ENCODE results near the gene PDXK.

GRCh38 chr21:43737158-43737950 lies 18.4 kb downstream of the PDXK start:
- TF ChIP-seq POLR2A (IDR thresholded peaks at IDR 0.05) = no peak
- TF ChIP-seq EP300 (IDR thresholded peaks at IDR 0.05) = no peak

Data from sigmoid colon (tissue), 4 donors.